CD4-positive, CD25-positive, alpha-beta regulatory T cell (primary cell): ENCODE measurements around the gene TTLL8. TPM values are rescaled to one million over a fixed set of nuclear protein-coding genes. Genes with fewer than 3 reads are reported as not detected.

Source experiments
- ATAC-seq, 2 donors: fragments of 150-1000 bp; cut with Tn5 transposase; one replicate each; pipeline ENCODE4 v1.10.0; 2021; ENCODE audit warnings: low read depth in 2 of 2, moderate number of reproducible peaks in 2 of 2, moderate library complexity in 1 of 2
- DNase-seq, 3 donors: peaks; one replicate each; pipeline versions ENCODE4 v3.0.0 to v3.0.0-alpha.2; 2012 to 2022; ENCODE audit warnings: mixed read lengths in 1 of 3
- H3K27ac ChIP-seq: one replicate; pipeline ENCODE4 v1.7.0; 2013; ENCODE audit warnings: mild to moderate bottlenecking, low read length; ENCODE audit not compliant: insufficient read depth, poor library complexity, severe bottlenecking
- H3K27me3 ChIP-seq: one replicate; pipeline ENCODE4 v1.7.0; 2013; ENCODE audit warnings: low read length; ENCODE audit not compliant: control insufficient read depth, insufficient read depth
- H3K36me3 ChIP-seq: one replicate; pipeline ENCODE4 v1.7.0; 2013; ENCODE audit warnings: mild to moderate bottlenecking, low read length, moderate library complexity; ENCODE audit not compliant: control insufficient read depth, insufficient read depth
- H3K4me1 ChIP-seq: 2 replicates; pipeline ENCODE4 v1.7.0; 2013; ENCODE audit warnings: mild to moderate bottlenecking, low read length; ENCODE audit not compliant: insufficient read depth, control insufficient read depth, poor library complexity, severe bottlenecking
- H3K4me3 ChIP-seq: one replicate; pipeline ENCODE4 v1.7.0; 2013; ENCODE audit warnings: low read depth, mild to moderate bottlenecking, low read length, moderate library complexity
- H3K9me3 ChIP-seq, 2 experiments: 1 replicate in 1 of 2; 2 replicates in 1 of 2; pipeline ENCODE4 v1.7.0; 2013; ENCODE audit warnings: low read length in 2 of 2, mild to moderate bottlenecking in 1 of 2, moderate library complexity in 1 of 2; ENCODE audit not compliant: control insufficient read depth in 2 of 2
- H3K27ac Mint-ChIP-seq, 3 donors: one replicate each; pipeline ENCODE4 v1.8.0; 2020 to 2022; ENCODE audit warnings: mild to moderate bottlenecking in 3 of 3, mixed read lengths in 3 of 3, moderate library complexity in 2 of 3
- H3K27me3 Mint-ChIP-seq: one replicate; pipeline ENCODE4 v1.8.0; 2022; ENCODE audit warnings: mild to moderate bottlenecking, mixed read lengths
- H3K36me3 Mint-ChIP-seq: one replicate; pipeline ENCODE4 v1.8.0; 2020; ENCODE audit warnings: mixed read lengths
- H3K4me1 Mint-ChIP-seq, 4 donors: one replicate each; pipeline ENCODE4 v1.8.0; 2020 to 2022; ENCODE audit warnings: mixed read lengths in 4 of 4, mild to moderate bottlenecking in 1 of 4
- H3K4me3 Mint-ChIP-seq, 4 donors: one replicate each; pipeline ENCODE4 v1.8.0; 2020 to 2022; ENCODE audit warnings: mild to moderate bottlenecking in 4 of 4, mixed read lengths in 4 of 4, moderate library complexity in 3 of 4
- H3K9me3 Mint-ChIP-seq, 7 donors: one replicate each; pipeline ENCODE4 v1.8.0; 2020 to 2022; ENCODE audit warnings: mixed read lengths in 7 of 7, mild to moderate bottlenecking in 3 of 7, moderate library complexity in 2 of 7
- polyA plus RNA-seq, 4 donors: library from polyadenylated mRNA; unstranded; fragments of 300-500 nt; fragmentation: Illumina TruSeq; gene quantifications; one replicate each; pipeline ENCODE4 v1.2.3, GENCODE V29; 2021
- total RNA-seq: library from RNA; stranded (reverse); gene quantifications from one replicate; pipeline ENCODE4 v1.2.3, GENCODE V29; 2022

Gene TTLL8
- total and polyA plus RNA-seq, 5 donors from 2014 or later: not detected

- Histone ChIP-seq H3K4me3 (no peak overlapping the region), H3K27me3 (no peaks in the 10 kb centered on the region), H3K4me1 (no peaks in the 10 kb centered on the region), H3K9me3 (no peaks in the 10 kb centered on the region), H3K27ac (no peak overlapping the region), H3K36me3 (no peaks in the 10 kb centered on the region)
- ATAC-seq (no peak), DNase-seq (no peak)
- Mint-ChIP-seq H3K27ac (no peak overlapping the region), H3K27me3 (peaks cover 14% of the 10 kb centered on the region), H3K9me3 (no peaks in the 10 kb centered on the region), H3K4me1 (no peaks in the 10 kb centered on the region), H3K36me3 (no peaks in the 10 kb centered on the region), H3K4me3 (no peak overlapping the region)
Observed at GRCh38 chr22:50063589-50064393, 5.7 kb upstream of the TTLL8 start.

GRCh38 chr22:50062509-50063135 lies 4.5 kb upstream of the TTLL8 start:
- Histone ChIP-seq H3K27me3 (no peaks in the 10 kb centered on the region), H3K4me1 (no peaks in the 10 kb centered on the region), H3K4me3 (no peak overlapping the region), H3K36me3 (no peaks in the 10 kb centered on the region), H3K9me3 (no peaks in the 10 kb centered on the region), H3K27ac (no peak overlapping the region)
- no peaks in the 10 kb centered on the region for H3K9me3 Mint-ChIP-seq
- no peak for DNase-seq
- no peak overlapping the region for H3K27ac Mint-ChIP-seq
- peaks cover 14% of the 10 kb centered on the region for H3K27me3 Mint-ChIP-seq
- no peak overlapping the region for H3K4me3 Mint-ChIP-seq
- ATAC-seq: no peak
- H3K36me3 Mint-ChIP-seq: no peaks in the 10 kb centered on the region
- H3K4me1 Mint-ChIP-seq: peaks cover 0 to 2% (median 0%) of the 10 kb centered on the region in 4 donors

GRCh38 chr22:50061824-50062355 lies 3.8 kb upstream of the TTLL8 start:
- Histone ChIP-seq H3K27me3 (no peaks in the 10 kb centered on the region), H3K9me3 (no peaks in the 10 kb centered on the region), H3K36me3 (no peaks in the 10 kb centered on the region), H3K27ac (no peak overlapping the region), H3K4me1 (no peaks in the 10 kb centered on the region), H3K4me3 (no peak overlapping the region)
- no peak overlapping the region for H3K27ac Mint-ChIP-seq
- H3K27me3 Mint-ChIP-seq: peaks cover 14% of the 10 kb centered on the region
- peaks cover 0 to 2% (median 0%) of the 10 kb centered on the region in 4 donors for H3K4me1 Mint-ChIP-seq
- H3K9me3 Mint-ChIP-seq: no peaks in the 10 kb centered on the region
- no peak for ATAC-seq
- no peaks in the 10 kb centered on the region for H3K36me3 Mint-ChIP-seq
- no peak for DNase-seq
- no peak overlapping the region for H3K4me3 Mint-ChIP-seq

GRCh38 chr22:50061141-50061823 lies 3.2 kb upstream of the TTLL8 start:
- ATAC-seq (no peak), DNase-seq (no peak)
- Histone ChIP-seq H3K4me1 (no peaks in the 10 kb centered on the region), H3K27me3 (no peaks in the 10 kb centered on the region), H3K4me3 (no peak overlapping the region), H3K9me3 (no peaks in the 10 kb centered on the region), H3K36me3 (no peaks in the 10 kb centered on the region), H3K27ac (no peak overlapping the region)
- H3K4me1 Mint-ChIP-seq: peaks cover 0 to 2% (median 0%) of the 10 kb centered on the region in 4 donors
- no peak overlapping the region for H3K27ac Mint-ChIP-seq
- peaks cover 20% of the 10 kb centered on the region for H3K27me3 Mint-ChIP-seq
- peaks cover 0 to 1% (median 0%) of the 10 kb centered on the region in 7 donors for H3K9me3 Mint-ChIP-seq
- H3K4me3 Mint-ChIP-seq: no peak overlapping the region
- no peaks in the 10 kb centered on the region for H3K36me3 Mint-ChIP-seq

- no peaks in the 10 kb centered on the region for H3K36me3 Mint-ChIP-seq
- H3K4me1 Mint-ChIP-seq: peaks cover 0 to 2% (median 0%) of the 10 kb centered on the region in 4 donors
- no peak overlapping the region for H3K4me3 Mint-ChIP-seq
- ATAC-seq (no peak), DNase-seq (no peak)
- peaks cover 25% of the 10 kb centered on the region for H3K27me3 Mint-ChIP-seq
- H3K9me3 Mint-ChIP-seq: peaks cover 0 to 1% (median 0%) of the 10 kb centered on the region in 7 donors
- Histone ChIP-seq H3K27ac (no peak overlapping the region), H3K4me3 (no peak overlapping the region), H3K9me3 (no peaks in the 10 kb centered on the region), H3K4me1 (no peaks in the 10 kb centered on the region), H3K27me3 (no peaks in the 10 kb centered on the region), H3K36me3 (no peaks in the 10 kb centered on the region)
- no peak overlapping the region for H3K27ac Mint-ChIP-seq
Observed at GRCh38 chr22:50060441-50061140, 2.5 kb upstream of the TTLL8 start.

- no peaks in the 10 kb centered on the region for H3K4me1 ChIP-seq
- peak overlapping the region in 1 of 4 donors; percentile 41 for H3K4me3 Mint-ChIP-seq
- ATAC-seq: no peak
- H3K27ac Mint-ChIP-seq: no peak overlapping the region
- H3K9me3 ChIP-seq: no peaks in the 10 kb centered on the region
- H3K27me3 Mint-ChIP-seq: peaks cover 30% of the 10 kb centered on the region
- H3K4me3 ChIP-seq: no peak overlapping the region
- H3K27ac ChIP-seq: no peak overlapping the region
- H3K4me1 Mint-ChIP-seq: peaks cover 0 to 2% (median 0%) of the 10 kb centered on the region in 4 donors
- no peaks in the 10 kb centered on the region for H3K36me3 Mint-ChIP-seq
- H3K9me3 Mint-ChIP-seq: peaks cover 0 to 1% (median 0%) of the 10 kb centered on the region in 7 donors
- H3K27me3 ChIP-seq: no peaks in the 10 kb centered on the region
- DNase-seq: no peak
- no peaks in the 10 kb centered on the region for H3K36me3 ChIP-seq
Observed at GRCh38 chr22:50059881-50060262, 1.8 kb upstream of the TTLL8 start.
